H9 (cell line): ENCODE measurements around the gene ZBTB8OS. TPM values are rescaled to one million over a fixed set of nuclear protein-coding genes. Genes with fewer than 3 reads are reported as not detected.
A peak's percentile ranks its signal among the peaks of the same experiment; 100 is the strongest.

Source experiments
- DNase-seq: peaks from one replicate; pipeline ENCODE4 v3.0.0-alpha.2; 2017
- H2AFZ ChIP-seq: one replicate; pipeline ENCODE4 v1.6.1; 2013; ENCODE audit warnings: mild to moderate bottlenecking, low read length, control low read depth, moderate library complexity
- H2AK5ac ChIP-seq: 2 replicates; pipeline ENCODE4 v1.6.1; 2013; ENCODE audit warnings: low read length, control low read depth, mixed read lengths; ENCODE audit not compliant: insufficient read length
- H2BK120ac ChIP-seq: one replicate; pipeline ENCODE4 v1.6.1; 2013; ENCODE audit warnings: low read depth, mild to moderate bottlenecking, low read length, control low read depth, inconsistent platforms; ENCODE audit not compliant: poor library complexity, severe bottlenecking
- H2BK12ac ChIP-seq: 2 replicates; pipeline ENCODE4 v1.6.1; 2013; ENCODE audit warnings: low read length, control low read depth, mixed read lengths, low read depth; ENCODE audit not compliant: insufficient read length
- H2BK15ac ChIP-seq: 2 replicates; pipeline ENCODE4 v1.6.1; 2013; ENCODE audit warnings: low read depth, low read length, control low read depth
- H2BK20ac ChIP-seq: one replicate; pipeline ENCODE4 v1.6.1; 2013; ENCODE audit warnings: low read depth, mild to moderate bottlenecking, low read length, control low read depth, inconsistent platforms; ENCODE audit not compliant: poor library complexity, severe bottlenecking
- H2BK5ac ChIP-seq: 2 replicates; pipeline ENCODE4 v1.6.1; 2013; ENCODE audit warnings: low read length, control low read depth, mixed read lengths; ENCODE audit not compliant: insufficient read length
- H3K14ac ChIP-seq: 2 replicates; pipeline ENCODE4 v1.6.1; 2013; ENCODE audit warnings: low read length, control low read depth; ENCODE audit not compliant: insufficient read depth
- H3K18ac ChIP-seq: 2 replicates; pipeline ENCODE4 v1.6.1; 2013; ENCODE audit warnings: low read depth, mild to moderate bottlenecking, mixed read lengths, low read length, control low read depth; ENCODE audit not compliant: insufficient read length
- H3K23ac ChIP-seq: 2 replicates; pipeline ENCODE4 v1.6.1; 2013; ENCODE audit warnings: low read length, control low read depth, mixed read lengths, low read depth; ENCODE audit not compliant: insufficient read length
- H3K23me2 ChIP-seq: 2 replicates; pipeline ENCODE4 v1.6.1; 2013; ENCODE audit warnings: low read depth, mild to moderate bottlenecking, mixed read lengths, low read length, control low read depth; ENCODE audit not compliant: insufficient read length, poor library complexity, severe bottlenecking
- H3K27ac ChIP-seq: 2 replicates; pipeline ENCODE4 v1.5.1; 2013; ENCODE audit warnings: low read length, control low read depth, mixed read lengths, low read depth; ENCODE audit not compliant: insufficient read length
- H3K27me3 ChIP-seq: 2 replicates; pipeline ENCODE4 v1.6.1; 2013; ENCODE audit warnings: low read length, control low read depth, inconsistent platforms; ENCODE audit not compliant: insufficient read depth
- H3K4ac ChIP-seq: 2 replicates; pipeline ENCODE4 v1.6.1; 2013; ENCODE audit warnings: low read depth, mild to moderate bottlenecking, control low read depth, inconsistent platforms, low read length, moderate library complexity
- H3K4me1 ChIP-seq: 2 replicates; pipeline ENCODE4 v1.6.1; 2013; ENCODE audit warnings: low read length, control low read depth, inconsistent platforms; ENCODE audit not compliant: insufficient read depth
- H3K4me2 ChIP-seq: 2 replicates; pipeline ENCODE4 v1.6.1; 2013; ENCODE audit warnings: low read length, control low read depth, mixed read lengths; ENCODE audit not compliant: insufficient read length, insufficient read depth
- H3K56ac ChIP-seq: 2 replicates; pipeline ENCODE4 v1.6.1; 2013; ENCODE audit warnings: low read depth, mild to moderate bottlenecking, mixed read lengths, low read length, control low read depth; ENCODE audit not compliant: insufficient read length
- H3K79me1 ChIP-seq: 2 replicates; pipeline ENCODE4 v1.6.1; 2013; ENCODE audit warnings: low read depth, mild to moderate bottlenecking, moderate library complexity, low read length, control low read depth, inconsistent platforms; ENCODE audit not compliant: insufficient read depth, poor library complexity, severe bottlenecking
- H3K79me2 ChIP-seq: 2 replicates; pipeline ENCODE4 v1.6.1; 2013; ENCODE audit warnings: low read length, control low read depth, inconsistent platforms; ENCODE audit not compliant: insufficient read depth
- H3K9ac ChIP-seq: 2 replicates; pipeline ENCODE4 v1.6.1; 2013; ENCODE audit warnings: low read length, control low read depth, mixed read lengths; ENCODE audit not compliant: insufficient read length; ENCODE audit errors: extremely low read depth
- H3K9me3 ChIP-seq: one replicate; pipeline ENCODE4 v1.6.1; 2013; ENCODE audit warnings: low read depth, low read length, inconsistent platforms; ENCODE audit not compliant: control insufficient read depth
- H3T11ph ChIP-seq: one replicate; pipeline ENCODE4 v1.6.1; 2013; ENCODE audit warnings: mild to moderate bottlenecking, low read length, control low read depth, inconsistent platforms
- H4K20me1 ChIP-seq: one replicate; pipeline ENCODE4 v1.6.1; 2013; ENCODE audit not compliant: control insufficient read depth, insufficient read length, insufficient read depth
- H4K5ac ChIP-seq: 2 replicates; pipeline ENCODE4 v1.6.1; 2013; ENCODE audit warnings: low read depth, mild to moderate bottlenecking, mixed read lengths, low read length, control low read depth; ENCODE audit not compliant: insufficient read length
- H4K8ac ChIP-seq: replicated peaks from 2 replicates; pipeline ENCODE4 v1.6.1; 2013; ENCODE audit warnings: low read length, control low read depth, mixed read lengths, low read depth; ENCODE audit not compliant: insufficient read length
- H4K91ac ChIP-seq: 2 replicates; pipeline ENCODE4 v1.6.1; 2013; ENCODE audit warnings: low read depth, mild to moderate bottlenecking, moderate library complexity, mixed read lengths, low read length, control low read depth; ENCODE audit not compliant: insufficient read length
- H3K27ac Mint-ChIP-seq, 3 experiments: 2 replicates in 2 of 3; 3 replicates in 1 of 3; pipeline ENCODE4 v1.8.0; 2020 to 2021; ENCODE audit warnings: mixed read lengths in 3 of 3, mild to moderate bottlenecking in 1 of 3, moderate library complexity in 1 of 3
- H3K27me3 Mint-ChIP-seq: 2 replicates; pipeline ENCODE4 v1.8.0; 2021; ENCODE audit warnings: low read depth, mild to moderate bottlenecking, moderate library complexity, mixed read lengths
- H3K36me3 Mint-ChIP-seq, 3 experiments: 2 replicates in 2 of 3; 3 replicates in 1 of 3; pipeline ENCODE4 v1.8.0; 2020 to 2021; ENCODE audit warnings: low read depth in 3 of 3, mixed read lengths in 3 of 3; ENCODE audit not compliant: insufficient read depth in 1 of 3
- H3K4me1 Mint-ChIP-seq, 2 experiments: 2 replicates each; pipeline ENCODE4 v1.8.0; 2020; ENCODE audit warnings: mixed read lengths in 2 of 2
- H3K4me3 Mint-ChIP-seq, 2 experiments: 2 replicates in 1 of 2; 3 replicates in 1 of 2; pipeline ENCODE4 v1.8.0; 2020 to 2021; ENCODE audit warnings: mild to moderate bottlenecking in 2 of 2, mixed read lengths in 2 of 2, moderate library complexity in 1 of 2
- H3K9me3 Mint-ChIP-seq, 2 experiments: 2 replicates in 1 of 2; 3 replicates in 1 of 2; pipeline ENCODE4 v1.8.0; 2020; ENCODE audit warnings: mild to moderate bottlenecking in 2 of 2, mixed read lengths in 2 of 2, moderate library complexity in 1 of 2
- WGBS: extraction: QIAGEN DNeasy Blood & Tissue Kit; methylation state at CpG from one replicate; pipeline ENCODE4 v1.1.7; 2013; ENCODE audit warnings: missing lambda C conversion rate, low lambda C conversion rate, mixed read lengths; ENCODE audit not compliant: insufficient read length; ENCODE audit errors: extremely low coverage; 5-methylcytosine and 5-hydroxymethylcytosine counted together
- total RNA-seq: library from RNA; stranded (reverse); gene quantifications from 2 replicates; pipeline ENCODE4 v1.2.1, GENCODE V29; 2021
- TF ChIP-seq, protein P1 (sequence below): fragments of 200-600 bp; sonication (generic); conservative IDR thresholded peaks from 3 replicates; pipeline ENCODE4 v1.8.0; 2021; ENCODE audit warnings: antibody characterized with exemption, mild to moderate bottlenecking

The ZBTB8OS gene
- total RNA-seq, 1 experiment from 2014 or later = 59.4 TPM

DNA sequence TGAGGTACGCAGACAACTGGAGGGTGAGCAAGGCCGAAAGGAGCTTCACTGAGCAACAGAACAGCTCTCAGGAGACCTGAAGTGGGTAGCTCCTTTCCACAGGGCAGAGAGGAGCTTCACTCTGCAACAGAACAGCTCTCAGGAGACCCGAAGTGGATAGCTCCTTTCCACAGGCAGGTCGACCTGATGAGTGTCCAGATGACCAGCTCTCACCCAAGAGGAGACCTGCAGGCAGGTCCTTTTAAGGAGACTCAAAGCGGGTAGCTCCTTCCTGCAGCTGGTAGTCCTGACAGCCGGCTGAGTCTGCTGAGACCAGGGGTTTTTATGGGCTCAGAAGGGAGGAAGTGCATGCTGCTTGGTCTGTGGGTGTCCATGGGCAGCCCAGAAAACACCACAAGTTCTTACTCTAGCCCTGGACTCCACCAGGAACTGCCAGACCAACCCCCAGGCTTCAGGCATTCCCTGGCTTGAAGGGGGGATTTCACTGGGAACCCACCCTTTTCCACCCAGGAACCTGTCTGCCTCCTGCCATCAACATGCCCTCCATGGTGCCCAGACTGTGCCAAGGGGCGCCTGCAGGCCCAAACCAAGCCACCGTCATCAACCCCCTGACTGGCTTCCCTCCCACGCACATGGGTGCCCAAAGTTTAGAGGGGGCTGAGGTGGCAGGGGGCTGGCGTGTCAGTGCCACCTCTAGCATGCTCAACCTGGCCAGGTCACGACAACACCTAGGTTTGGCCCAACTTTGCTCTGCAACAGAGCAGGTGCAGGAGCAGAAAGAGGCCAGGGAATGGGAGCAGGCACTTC lies 43.6 kb downstream of the ZBTB8OS start:
- H3K14ac ChIP-seq = no peak overlapping the region; the same call in 1 of the 2 replicates
- no peak overlapping the region for H3K9ac ChIP-seq
- no peak overlapping the region for H2BK20ac ChIP-seq
- no peak overlapping the region for H2AFZ ChIP-seq
- Mint-ChIP-seq H3K36me3 (peaks cover 0 to 3% (median 0%) of the 10 kb centered on the region in 3 experiments; a peak in 2 of 7 replicates), H3K27me3 (no peaks in the 10 kb centered on the region), H3K4me3 (no peak overlapping the region), H3K9me3 (no peaks in the 10 kb centered on the region), H3K27ac (no peak overlapping the region; a peak in 1 of 7 replicates), H3K4me1 (no peaks in the 10 kb centered on the region)
- H3K27me3 ChIP-seq = no peaks in the 10 kb centered on the region
- no peaks in the 10 kb centered on the region for H3K23me2 ChIP-seq
- no peak overlapping the region for H3K23ac ChIP-seq
- no peak overlapping the region for H4K91ac ChIP-seq
- no peak overlapping the region for H2BK15ac ChIP-seq
- no peaks in the 10 kb centered on the region for H4K20me1 ChIP-seq
- no peak overlapping the region for H3K4ac ChIP-seq
- H3K4me1 ChIP-seq = no peaks in the 10 kb centered on the region
- no peak overlapping the region for H2BK12ac ChIP-seq
- no peak overlapping the region for H4K8ac ChIP-seq
- no peak overlapping the region for H3K4me2 ChIP-seq
- no peaks in the 10 kb centered on the region for H3K79me2 ChIP-seq
- H2BK120ac ChIP-seq = no peak overlapping the region
- H3K27ac ChIP-seq = no peak overlapping the region
- H2AK5ac ChIP-seq = no peak overlapping the region
- no peaks in the 10 kb centered on the region for H3K79me1 ChIP-seq
- no peak overlapping the region for H4K5ac ChIP-seq
- peak; percentile 27 for DNase-seq
- no peak overlapping the region for H3K18ac ChIP-seq
- no peak overlapping the region for H3K56ac ChIP-seq
- H3T11ph ChIP-seq = no peak overlapping the region
- no CpG with 5 or more reads among the region's 11 CpGs for WGBS
- H2BK5ac ChIP-seq = no peak overlapping the region
- TF ChIP-seq, protein P1, sequence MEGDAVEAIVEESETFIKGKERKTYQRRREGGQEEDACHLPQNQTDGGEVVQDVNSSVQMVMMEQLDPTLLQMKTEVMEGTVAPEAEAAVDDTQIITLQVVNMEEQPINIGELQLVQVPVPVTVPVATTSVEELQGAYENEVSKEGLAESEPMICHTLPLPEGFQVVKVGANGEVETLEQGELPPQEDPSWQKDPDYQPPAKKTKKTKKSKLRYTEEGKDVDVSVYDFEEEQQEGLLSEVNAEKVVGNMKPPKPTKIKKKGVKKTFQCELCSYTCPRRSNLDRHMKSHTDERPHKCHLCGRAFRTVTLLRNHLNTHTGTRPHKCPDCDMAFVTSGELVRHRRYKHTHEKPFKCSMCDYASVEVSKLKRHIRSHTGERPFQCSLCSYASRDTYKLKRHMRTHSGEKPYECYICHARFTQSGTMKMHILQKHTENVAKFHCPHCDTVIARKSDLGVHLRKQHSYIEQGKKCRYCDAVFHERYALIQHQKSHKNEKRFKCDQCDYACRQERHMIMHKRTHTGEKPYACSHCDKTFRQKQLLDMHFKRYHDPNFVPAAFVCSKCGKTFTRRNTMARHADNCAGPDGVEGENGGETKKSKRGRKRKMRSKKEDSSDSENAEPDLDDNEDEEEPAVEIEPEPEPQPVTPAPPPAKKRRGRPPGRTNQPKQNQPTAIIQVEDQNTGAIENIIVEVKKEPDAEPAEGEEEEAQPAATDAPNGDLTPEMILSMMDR = no peak
- no peaks in the 10 kb centered on the region for H3K9me3 ChIP-seq
